ENCODE results near the gene IAH1. TPM values are rescaled to one million over a fixed set of nuclear protein-coding genes. Genes with fewer than 3 reads are reported as not detected.

Gene IAH1
- total and polyA plus RNA-seq, 10 of the 15 experiments (the other 5 are each of a cell fraction or from before 2014, with no cell fraction given): 57.4 to 125 (median 75.8) TPM

GRCh38 chr2:9480157-9480556 is 5.8 kb downstream of the IAH1 start:
- H3K79me2 ChIP-seq (ENCODE audit: control insufficient read depth, insufficient read depth, low read length): peaks cover 17% of the 10 kb centered on the region
- DNase-seq (ENCODE audit: low read depth, low spot score): no peak
- no peak overlapping the region for H2AFZ ChIP-seq (ENCODE audit: control insufficient read depth, low read depth, low read length)
- intact Hi-C loops (cut with micrococcal nuclease; ENCODE audit: unreplicated experiment): no loop called here
- ATAC-seq: no peak
- in situ Hi-C loops (cut with MboI): no loop called here
- ChIA-PET SMC1A (ENCODE audit: uncharacterized antibody, unreplicated experiment) (interaction anchor here (0.5 to 1.0 kb wide), 3 partner anchors 32 to 59 kb away, joined by 3 to 4 read pairs (median 3); no protein-coding TSS in a partner anchor), RAD21 (ENCODE audit: unreplicated experiment) (no interaction called here), CTCF (interaction anchor here (1.1 kb wide), 1 partner anchor 10 kb away, joined by 3 read pairs; no protein-coding TSS in a partner anchor), POLR2A (no interaction called here)
- H3K9ac ChIP-seq (ENCODE audit: control insufficient read depth, insufficient read depth, low read length): no peak overlapping the region
- no peak overlapping the region for H3K4me3 ChIP-seq
- BruUV-seq (replicated peaks): no TSS peak
- TF ChIP-seq, protein P1, sequence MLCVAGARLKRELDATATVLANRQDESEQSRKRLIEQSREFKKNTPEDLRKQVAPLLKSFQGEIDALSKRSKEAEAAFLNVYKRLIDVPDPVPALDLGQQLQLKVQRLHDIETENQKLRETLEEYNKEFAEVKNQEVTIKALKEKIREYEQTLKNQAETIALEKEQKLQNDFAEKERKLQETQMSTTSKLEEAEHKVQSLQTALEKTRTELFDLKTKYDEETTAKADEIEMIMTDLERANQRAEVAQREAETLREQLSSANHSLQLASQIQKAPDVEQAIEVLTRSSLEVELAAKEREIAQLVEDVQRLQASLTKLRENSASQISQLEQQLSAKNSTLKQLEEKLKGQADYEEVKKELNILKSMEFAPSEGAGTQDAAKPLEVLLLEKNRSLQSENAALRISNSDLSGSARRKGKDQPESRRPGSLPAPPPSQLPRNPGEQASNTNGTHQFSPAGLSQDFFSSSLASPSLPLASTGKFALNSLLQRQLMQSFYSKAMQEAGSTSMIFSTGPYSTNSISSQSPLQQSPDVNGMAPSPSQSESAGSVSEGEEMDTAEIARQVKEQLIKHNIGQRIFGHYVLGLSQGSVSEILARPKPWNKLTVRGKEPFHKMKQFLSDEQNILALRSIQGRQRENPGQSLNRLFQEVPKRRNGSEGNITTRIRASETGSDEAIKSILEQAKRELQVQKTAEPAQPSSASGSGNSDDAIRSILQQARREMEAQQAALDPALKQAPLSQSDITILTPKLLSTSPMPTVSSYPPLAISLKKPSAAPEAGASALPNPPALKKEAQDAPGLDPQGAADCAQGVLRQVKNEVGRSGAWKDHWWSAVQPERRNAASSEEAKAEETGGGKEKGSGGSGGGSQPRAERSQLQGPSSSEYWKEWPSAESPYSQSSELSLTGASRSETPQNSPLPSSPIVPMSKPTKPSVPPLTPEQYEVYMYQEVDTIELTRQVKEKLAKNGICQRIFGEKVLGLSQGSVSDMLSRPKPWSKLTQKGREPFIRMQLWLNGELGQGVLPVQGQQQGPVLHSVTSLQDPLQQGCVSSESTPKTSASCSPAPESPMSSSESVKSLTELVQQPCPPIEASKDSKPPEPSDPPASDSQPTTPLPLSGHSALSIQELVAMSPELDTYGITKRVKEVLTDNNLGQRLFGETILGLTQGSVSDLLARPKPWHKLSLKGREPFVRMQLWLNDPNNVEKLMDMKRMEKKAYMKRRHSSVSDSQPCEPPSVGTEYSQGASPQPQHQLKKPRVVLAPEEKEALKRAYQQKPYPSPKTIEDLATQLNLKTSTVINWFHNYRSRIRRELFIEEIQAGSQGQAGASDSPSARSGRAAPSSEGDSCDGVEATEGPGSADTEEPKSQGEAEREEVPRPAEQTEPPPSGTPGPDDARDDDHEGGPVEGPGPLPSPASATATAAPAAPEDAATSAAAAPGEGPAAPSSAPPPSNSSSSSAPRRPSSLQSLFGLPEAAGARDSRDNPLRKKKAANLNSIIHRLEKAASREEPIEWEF (IDR thresholded peaks at IDR 0.05; ENCODE audit: insufficient replicate concordance, low read depth, low read length): no peak
- TF ChIP-seq TBL1XR1 (IDR thresholded peaks at IDR 0.05; ENCODE audit: low read depth, low read length): no peak
- TF ChIP-seq IRF4 (IDR thresholded peaks at IDR 0.05; ENCODE audit: low read depth, low read length): no peak
- TF ChIP-seq MEF2A (IDR thresholded peaks at IDR 0.05; ENCODE audit: insufficient read depth, low read depth, low read length): 0 out of 2 replicates have a peak, but pooled peaks have one; percentile 47
- FAIRE-seq: no peak
- WGBS (ENCODE audit: insufficient coverage, insufficient replicate concordance, low lambda C conversion rate, missing lambda C conversion rate): 94% methylated on average over 4 of the region's 4 CpGs
- H3K27ac ChIP-seq (ENCODE audit: control insufficient read depth, insufficient read depth): no peak overlapping the region
- H3K9me3 ChIP-seq (replicated peaks; ENCODE audit: control insufficient read depth, insufficient read depth, low read length): no peaks in the 10 kb centered on the region; the same call in 1 of the 3 replicates
- H3K36me3 ChIP-seq (ENCODE audit: control insufficient read depth in 2 of 2, insufficient read depth in 2 of 2, low read length in 1 of 2): peaks cover 14 to 52% of the 10 kb centered on the region in 2 experiments
- no peaks in the 10 kb centered on the region for H3K27me3 ChIP-seq (replicated peaks in 1 of 2; ENCODE audit: control insufficient read depth in 2 of 2, insufficient read depth in 2 of 2, low read length in 1 of 2)
- H4K20me1 ChIP-seq (ENCODE audit: control insufficient read depth, insufficient read depth): no peaks in the 10 kb centered on the region
- peak overlapping the region; percentile 22; the same call in 1 of the 2 replicates for H3K4me2 ChIP-seq (ENCODE audit: control insufficient read depth, insufficient read depth)
- H3K4me1 ChIP-seq (ENCODE audit: control insufficient read depth, insufficient read depth, low read length): peaks cover 14% of the 10 kb centered on the region; the same call in 1 of the 2 replicates

Measured in GM12878 (cell line).